ENCODE results near the gene CLCA1.

Gene CLCA1

GRCh38 chr1:86504895-86505563, 36.3 kb downstream of the CLCA1 start:
- DNase-seq, result no peak

GRCh38 chr1:86505564-86505902, 36.8 kb downstream of the CLCA1 start:
- no peak for DNase-seq

GRCh38 chr1:86507935-86508582, 39.3 kb downstream of the CLCA1 start:
- DNase-seq, result peak in 1 of 2 donors; percentile 42

- DNase-seq, result no peak
Measured at GRCh38 chr1:86508583-86508969, 39.8 kb downstream of the CLCA1 start.

- DNase-seq, result no peak
Measured at GRCh38 chr1:86515597-86515996, 46.9 kb downstream of the CLCA1 start.

GRCh38 chr1:86516335-86516734, 47.6 kb downstream of the CLCA1 start:
- no peak for DNase-seq

GRCh38 chr1:86517336-86517735, 48.6 kb downstream of the CLCA1 start:
- DNase-seq, result no peak

GRCh38 chr1:86520789-86521521, 52.2 kb downstream of the CLCA1 start:
- no peak for DNase-seq

- no peak for DNase-seq
Measured at GRCh38 chr1:86521522-86521891, 52.8 kb downstream of the CLCA1 start.

GRCh38 chr1:86522240-86522639, 53.5 kb downstream of the CLCA1 start:
- DNase-seq, result no peak

- no peak for DNase-seq
Measured at GRCh38 chr1:86523670-86524354, 55.1 kb downstream of the CLCA1 start.

- no peak for DNase-seq
Measured at GRCh38 chr1:86527306-86527705, 58.6 kb downstream of the CLCA1 start.

GRCh38 chr1:86530211-86530845, 61.6 kb downstream of the CLCA1 start:
- no peak for DNase-seq

- DNase-seq, result no peak
Measured at GRCh38 chr1:86537928-86538695, 69.4 kb downstream of the CLCA1 start.

GRCh38 chr1:86538775-86539174, 70.0 kb downstream of the CLCA1 start:
- DNase-seq, result no peak

GRCh38 chr1:86541859-86542258, 73.1 kb downstream of the CLCA1 start:
- no peak for DNase-seq

GRCh38 chr1:86542631-86543030, 73.9 kb downstream of the CLCA1 start:
- DNase-seq, result no peak

GRCh38 chr1:86546787-86547221, 78.1 kb downstream of the CLCA1 start, which contains the start of gene CLCA4:
Gene CLCA4 (plus strand): TSS chr1:86547078. CDS start chr1:86547120, 42 bp downstream.
- DNase-seq, result no peak

- DNase-seq, result no peak
Measured at GRCh38 chr1:86548839-86549238, 80.1 kb downstream of the CLCA1 start.

Data from CD4-positive, alpha-beta T cell treated with Interferon alpha-2 for 1 hour (primary cell).